Osteocyte (in vitro differentiated cells): ENCODE data around the gene SH3D21. TPM values are rescaled to one million over a fixed set of nuclear protein-coding genes. Genes with fewer than 3 reads are reported as not detected.

ENCODE experiments used
- DNase-seq: peaks from one replicate; pipeline ENCODE4 v3.0.0; 2021; ENCODE audit warnings: mixed read lengths; ENCODE audit not compliant: unreplicated experiment; ENCODE audit errors: extremely low spot score
- H3K27ac Mint-ChIP-seq: one replicate; pipeline ENCODE4 v1.8.0; 2021; ENCODE audit warnings: mild to moderate bottlenecking, mixed read lengths; ENCODE audit not compliant: unreplicated experiment
- H3K27me3 Mint-ChIP-seq: one replicate; pipeline ENCODE4 v1.8.0; 2021; ENCODE audit warnings: mixed read lengths; ENCODE audit not compliant: unreplicated experiment
- H3K36me3 Mint-ChIP-seq: one replicate; pipeline ENCODE4 v1.8.0; 2021; ENCODE audit warnings: mixed read lengths; ENCODE audit not compliant: unreplicated experiment
- H3K4me1 Mint-ChIP-seq: one replicate; pipeline ENCODE4 v1.8.0; 2021; ENCODE audit warnings: mixed read lengths; ENCODE audit not compliant: unreplicated experiment
- H3K4me3 Mint-ChIP-seq: one replicate; pipeline ENCODE4 v1.8.0; 2021; ENCODE audit warnings: mild to moderate bottlenecking, moderate library complexity, mixed read lengths; ENCODE audit not compliant: unreplicated experiment
- H3K9me3 Mint-ChIP-seq: one replicate; pipeline ENCODE4 v1.8.0; 2021; ENCODE audit warnings: mixed read lengths; ENCODE audit not compliant: unreplicated experiment
- CTCF ChIP-seq: fragments of 200-600 bp; sonication (generic); IDR thresholded peaks from 2 replicates; pipeline ENCODE4 v1.5.0; 2021; ENCODE audit warnings: antibody characterized with exemption, mild to moderate bottlenecking, moderate library complexity
- total RNA-seq: library from RNA; stranded (reverse); gene quantifications from 2 replicates; pipeline ENCODE4 v1.2.1, GENCODE V29; 2021

Gene SH3D21
- total RNA-seq, 1 donor from 2014 or later = 6.4 TPM

- no peaks in the 10 kb centered on the region for H3K36me3 Mint-ChIP-seq
- peaks cover 48% of the 10 kb centered on the region for H3K4me1 Mint-ChIP-seq
- no peaks in the 10 kb centered on the region for H3K27me3 Mint-ChIP-seq
- DNase-seq = no peak
- no peaks in the 10 kb centered on the region for H3K9me3 Mint-ChIP-seq
- TF ChIP-seq CTCF = no peak
- peak overlapping the region; percentile 83 for H3K27ac Mint-ChIP-seq
- H3K4me3 Mint-ChIP-seq = peak overlapping the region; percentile 81
These were observed 16.8 kb downstream of the SH3D21 start for GRCh38 chr1:36322786-36323635.

GRCh38 chr1:36323636-36324352 is 17.6 kb downstream of the SH3D21 start, which contains the start of gene EVA1B:
TSS of gene EVA1B (minus strand) at chr1:36323645. CDS start at chr1:36323037, 608 bp downstream.
- peak within 1 kb of the TSS; percentile 94 for H3K27ac Mint-ChIP-seq
- peak within 1 kb of the TSS; percentile 81 for H3K4me3 Mint-ChIP-seq
- DNase-seq = peak; percentile 92
- H3K9me3 Mint-ChIP-seq = no peaks in the 10 kb centered on the region
- TF ChIP-seq CTCF = no peak
- peaks cover 56% of the 10 kb centered on the region for H3K4me1 Mint-ChIP-seq
- H3K27me3 Mint-ChIP-seq = no peaks in the 10 kb centered on the region
- no peaks in the 10 kb centered on the region for H3K36me3 Mint-ChIP-seq

- H3K4me1 Mint-ChIP-seq = peaks cover 61% of the 10 kb centered on the region
- peak overlapping the region; percentile 94 for H3K27ac Mint-ChIP-seq
- peak overlapping the region; percentile 76 for H3K4me3 Mint-ChIP-seq
- no peak for DNase-seq
- no peaks in the 10 kb centered on the region for H3K27me3 Mint-ChIP-seq
- no peaks in the 10 kb centered on the region for H3K9me3 Mint-ChIP-seq
- no peaks in the 10 kb centered on the region for H3K36me3 Mint-ChIP-seq
- TF ChIP-seq CTCF = no peak
These were observed 18.2 kb downstream of the SH3D21 start for GRCh38 chr1:36324353-36324703.

GRCh38 chr1:36326499-36326898 is 20.3 kb downstream of the SH3D21 start:
- Mint-ChIP-seq H3K27me3 (no peaks in the 10 kb centered on the region), H3K4me1 (peaks cover 53% of the 10 kb centered on the region), H3K9me3 (no peaks in the 10 kb centered on the region), H3K36me3 (no peaks in the 10 kb centered on the region), H3K27ac (no peak overlapping the region), H3K4me3 (no peak overlapping the region)
- no peak for TF ChIP-seq CTCF
- DNase-seq = no peak
